Measurements from ENCODE around the gene KIFC3. TPM values are rescaled to one million over a fixed set of nuclear protein-coding genes. Genes with fewer than 3 reads are reported as not detected.
A peak's percentile ranks its signal among the peaks of the same experiment; 100 is the strongest.

The KIFC3 gene
- total and polyA plus RNA-seq, 2 of the 13 experiments (the other 11 are each of a cell fraction or from before 2014, with no cell fraction given): 42.1 to 45.3 TPM

DNA sequence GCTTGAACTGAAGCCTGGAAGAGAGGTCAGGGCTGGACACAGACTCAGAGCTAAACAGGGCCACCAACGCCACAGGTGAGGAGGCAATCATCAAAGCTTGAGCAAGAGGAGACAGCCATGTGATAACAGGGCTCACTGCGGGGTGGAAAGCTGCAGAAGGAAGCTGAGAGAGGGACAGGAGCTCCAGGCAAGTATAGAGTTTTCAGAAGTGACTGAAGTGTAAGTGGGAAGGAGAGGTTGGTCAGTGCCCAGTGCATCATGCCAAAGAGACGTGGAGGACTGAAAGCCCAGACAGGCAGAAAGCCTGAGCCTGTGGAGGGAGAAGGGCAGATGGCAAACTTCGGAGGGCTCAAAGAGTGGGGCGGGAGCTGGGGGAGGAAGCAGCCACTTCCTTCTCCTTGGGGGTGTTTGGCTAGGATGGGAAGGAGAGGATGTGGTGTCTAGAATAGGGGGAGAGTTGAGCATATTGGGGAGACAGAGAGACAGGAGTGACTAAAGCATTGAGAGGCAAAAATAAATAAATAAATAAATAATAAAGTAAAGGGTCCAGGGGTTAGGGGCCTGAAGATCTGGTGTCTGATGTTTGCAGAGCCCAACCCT, 2.6 kb downstream of the KIFC3 start (continued):
- TF ChIP-seq ZNF790 (CRISPR knock-in tag; IDR thresholded peaks at IDR 0.05; ENCODE audit: borderline replicate concordance) (no peak), ZNF891 (CRISPR knock-in tag; IDR thresholded peaks at IDR 0.05) (no peak), ZNF672 (CRISPR knock-in tag; IDR thresholded peaks at IDR 0.05) (no peak), ETV5 (CRISPR knock-in tag; IDR thresholded peaks at IDR 0.05; ENCODE audit: borderline replicate concordance) (no peak), ZNF772 (CRISPR knock-in tag; IDR thresholded peaks at IDR 0.05) (no peak), ZFP36L1 (CRISPR knock-in tag; IDR thresholded peaks at IDR 0.05) (no peak), ZNF142 (CRISPR knock-in tag; IDR thresholded peaks at IDR 0.05) (no peak), SSRP1 (CRISPR knock-in tag; IDR thresholded peaks at IDR 0.05) (no peak), ZSCAN9 (CRISPR knock-in tag; IDR thresholded peaks at IDR 0.05; ENCODE audit: borderline replicate concordance) (no peak), ZNF780A (CRISPR knock-in tag; IDR thresholded peaks at IDR 0.05) (0 out of 2 replicates have a peak, but pooled peaks have one; percentile 53), MED8 (CRISPR knock-in tag; IDR thresholded peaks at IDR 0.05; ENCODE audit: insufficient replicate concordance) (no peak), DDIT3 (CRISPR knock-in tag; IDR thresholded peaks at IDR 0.05) (no peak), NR0B2 (CRISPR knock-in tag; IDR thresholded peaks at IDR 0.05) (no peak), MED1 (CRISPR knock-in tag; IDR thresholded peaks at IDR 0.05) (0 out of 2 replicates have a peak, but pooled peaks have one; percentile 12), TSC22D2 (CRISPR knock-in tag; IDR thresholded peaks at IDR 0.05; ENCODE audit: borderline replicate concordance) (no peak), ZNF543 (CRISPR knock-in tag; IDR thresholded peaks at IDR 0.05) (no peak), ATRX (CRISPR knock-in tag; IDR thresholded peaks at IDR 0.05; ENCODE audit: borderline replicate concordance) (no peak), ZNF549 (CRISPR knock-in tag; IDR thresholded peaks at IDR 0.05) (no peak), ZNF343 (CRISPR knock-in tag; IDR thresholded peaks at IDR 0.05) (no peak)
- TF ChIP-seq, protein P1, sequence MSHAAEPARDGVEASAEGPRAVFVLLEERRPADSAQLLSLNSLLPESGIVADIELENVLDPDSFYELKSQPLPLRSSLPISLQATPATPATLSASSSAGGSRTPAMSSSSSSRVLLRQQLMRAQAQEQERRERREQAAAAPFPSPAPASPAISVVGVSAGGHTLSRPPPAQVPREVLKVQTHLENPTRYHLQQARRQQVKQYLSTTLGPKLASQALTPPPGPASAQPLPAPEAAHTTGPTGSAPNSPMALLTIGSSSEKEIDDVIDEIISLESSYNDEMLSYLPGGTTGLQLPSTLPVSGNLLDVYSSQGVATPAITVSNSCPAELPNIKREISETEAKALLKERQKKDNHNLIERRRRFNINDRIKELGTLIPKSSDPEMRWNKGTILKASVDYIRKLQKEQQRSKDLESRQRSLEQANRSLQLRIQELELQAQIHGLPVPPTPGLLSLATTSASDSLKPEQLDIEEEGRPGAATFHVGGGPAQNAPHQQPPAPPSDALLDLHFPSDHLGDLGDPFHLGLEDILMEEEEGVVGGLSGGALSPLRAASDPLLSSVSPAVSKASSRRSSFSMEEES (CRISPR knock-in tag; IDR thresholded peaks at IDR 0.05): 0 out of 2 replicates have a peak, but pooled peaks have one; percentile 52

Data from HepG2 (cell line).